Measurements from ENCODE around the gene UBE2J2. TPM values are rescaled to one million over a fixed set of nuclear protein-coding genes. Genes with fewer than 3 reads are reported as not detected.

UBE2J2 gene
- total and polyA plus RNA-seq, 2 experiments from 2014 or later = 47.1 to 70.2 TPM

GRCh38 chr1:1225913-1226312, 47.7 kb downstream of the UBE2J2 start:
- Histone ChIP-seq H3K4me1 (ENCODE audit: insufficient read depth) (peaks cover 3% of the 10 kb centered on the region), H3K27ac (ENCODE audit: low read depth) (no peak overlapping the region), H3K27me3 (ENCODE audit: insufficient read depth) (no peaks in the 10 kb centered on the region), H4K20me1 (replicated peaks; ENCODE audit: insufficient read depth) (peaks cover 5% of the 10 kb centered on the region; the same call in 1 of the 2 replicates), H3K9me2 (ENCODE audit: insufficient read depth) (no peaks in the 10 kb centered on the region), H3K79me2 (replicated peaks; ENCODE audit: insufficient read depth) (peaks cover 27% of the 10 kb centered on the region), H3K4me2 (no peak overlapping the region), H3K36me3 (ENCODE audit: insufficient read depth) (peaks cover 3% of the 10 kb centered on the region; the same call in 1 of the 2 replicates), H2AFZ (no peak overlapping the region), H3K4me3 (no peak overlapping the region), H3F3A (replicated peaks; ENCODE audit: low read depth) (0 out of 2 replicates have a peak, but pooled peaks cover 4% of the 10 kb centered on the region)
- TF ChIP-seq NANOG (IDR thresholded peaks at IDR 0.05; ENCODE audit: borderline replicate concordance) = no peak
- Mint-ChIP-seq H3K4me1 (peaks cover 4% of the 10 kb centered on the region), H3K27ac (0 out of 2 replicates have a peak overlapping the region, but pooled peaks have one; percentile 4), H3K36me3 (ENCODE audit: low read depth) (peaks cover 33% of the 10 kb centered on the region), H3K9me3 (no peaks in the 10 kb centered on the region; the same call in 2 of the 3 replicates), H3K27me3 (ENCODE audit: insufficient read depth, low read depth, poor library complexity) (peaks cover 9% of the 10 kb centered on the region), H3K4me3 (no peak overlapping the region)
- no peak for ATAC-seq
- no peak for DNase-seq (ENCODE audit: low spot score)

DNA sequence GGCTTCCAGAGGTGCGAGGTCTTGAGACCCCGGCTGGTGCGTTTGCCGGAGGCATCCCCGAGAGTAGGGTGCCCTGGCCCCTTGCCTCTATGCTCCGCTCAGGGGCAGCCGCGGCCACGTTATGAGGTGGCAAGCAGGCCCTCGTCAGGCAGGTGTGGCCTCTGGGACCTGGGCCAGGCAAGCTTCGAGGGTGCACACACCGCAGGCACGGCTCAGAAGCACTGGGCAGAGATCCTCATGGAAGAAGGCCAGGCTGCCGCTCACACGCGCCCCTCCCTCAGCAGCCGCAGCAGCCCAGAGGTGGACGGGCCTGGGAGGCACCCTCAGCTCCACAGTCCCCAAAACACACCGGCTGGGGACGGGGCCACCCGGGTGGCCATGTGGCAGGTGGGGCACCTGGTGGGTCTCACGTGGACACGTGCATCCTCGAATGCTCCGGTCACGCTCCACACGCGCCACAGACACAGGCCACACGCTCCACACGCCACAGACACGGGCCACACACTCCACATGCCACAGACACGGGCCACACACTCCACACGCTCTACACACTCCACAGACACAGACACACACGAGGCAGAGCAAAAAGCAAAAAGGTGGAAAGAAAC, 48.3 kb downstream of the UBE2J2 start:
- Mint-ChIP-seq H3K27me3 (ENCODE audit: insufficient read depth, low read depth, poor library complexity) (peaks cover 9% of the 10 kb centered on the region), H3K4me3 (no peak overlapping the region), H3K9me3 (no peaks in the 10 kb centered on the region; the same call in 2 of the 3 replicates), H3K36me3 (ENCODE audit: low read depth) (peaks cover 38% of the 10 kb centered on the region), H3K27ac (0 out of 2 replicates have a peak overlapping the region, but pooled peaks have one; percentile 4), H3K4me1 (no peaks in the 10 kb centered on the region)
- Histone ChIP-seq H3K27ac (ENCODE audit: low read depth) (no peak overlapping the region), H3K9me2 (ENCODE audit: insufficient read depth) (no peaks in the 10 kb centered on the region), H4K20me1 (replicated peaks; ENCODE audit: insufficient read depth) (peaks cover 5% of the 10 kb centered on the region; the same call in 1 of the 2 replicates), H3K4me3 (no peak overlapping the region), H3K4me1 (ENCODE audit: insufficient read depth) (no peaks in the 10 kb centered on the region), H3K36me3 (ENCODE audit: insufficient read depth) (peaks cover 3% of the 10 kb centered on the region; the same call in 1 of the 2 replicates), H3K27me3 (ENCODE audit: insufficient read depth) (no peaks in the 10 kb centered on the region), H3F3A (replicated peaks; ENCODE audit: low read depth) (no peaks in the 10 kb centered on the region), H3K79me2 (replicated peaks; ENCODE audit: insufficient read depth) (peaks cover 21% of the 10 kb centered on the region), H3K4me2 (no peak overlapping the region), H2AFZ (no peak overlapping the region)
- no peak for ATAC-seq
- no peak for DNase-seq (ENCODE audit: low spot score)
- TF ChIP-seq ZNF331 (CRISPR knock-in tag; IDR thresholded peaks at IDR 0.05; ENCODE audit: low read depth) = no peak

- TF ChIP-seq NANOG (IDR thresholded peaks at IDR 0.05; ENCODE audit: borderline replicate concordance) (no peak), ZNF114 (CRISPR knock-in tag; IDR thresholded peaks at IDR 0.05) (no peak)
- H3K9me2 ChIP-seq (ENCODE audit: insufficient read depth) = no peaks in the 10 kb centered on the region
- peaks cover 5% of the 10 kb centered on the region; the same call in 1 of the 2 replicates for H4K20me1 ChIP-seq (replicated peaks; ENCODE audit: insufficient read depth)
- Mint-ChIP-seq H3K27me3 (ENCODE audit: insufficient read depth, low read depth, poor library complexity) (peaks cover 11% of the 10 kb centered on the region), H3K27ac (no peak overlapping the region), H3K4me3 (no peak overlapping the region), H3K9me3 (no peaks in the 10 kb centered on the region; the same call in 2 of the 3 replicates), H3K36me3 (ENCODE audit: low read depth) (peaks cover 32% of the 10 kb centered on the region), H3K4me1 (no peaks in the 10 kb centered on the region)
- peaks cover 7% of the 10 kb centered on the region; the same call in 1 of the 2 replicates for H3K79me2 ChIP-seq (replicated peaks; ENCODE audit: insufficient read depth)
- H3K27ac ChIP-seq (ENCODE audit: low read depth) = no peak overlapping the region
- no peaks in the 10 kb centered on the region for H3K4me1 ChIP-seq (ENCODE audit: insufficient read depth)
- H3K36me3 ChIP-seq (ENCODE audit: insufficient read depth) = peaks cover 3% of the 10 kb centered on the region; the same call in 1 of the 2 replicates
- H2AFZ ChIP-seq = no peak overlapping the region
- no peaks in the 10 kb centered on the region for H3K27me3 ChIP-seq (ENCODE audit: insufficient read depth)
- H3F3A ChIP-seq (replicated peaks; ENCODE audit: low read depth) = no peaks in the 10 kb centered on the region
- DNase-seq (ENCODE audit: low spot score) = no peak
- ATAC-seq = no peak
- no peak overlapping the region for H3K4me2 ChIP-seq
- no peak overlapping the region for H3K4me3 ChIP-seq
Measured at GRCh38 chr1:1223891-1224290, 49.8 kb downstream of the UBE2J2 start.

- Histone ChIP-seq H3K36me3 (ENCODE audit: insufficient read depth) (peaks cover 3% of the 10 kb centered on the region; the same call in 1 of the 2 replicates), H3K27ac (ENCODE audit: low read depth) (no peak overlapping the region), H3K9me2 (ENCODE audit: insufficient read depth) (no peaks in the 10 kb centered on the region), H3K4me2 (no peak overlapping the region), H3F3A (replicated peaks; ENCODE audit: low read depth) (no peaks in the 10 kb centered on the region), H2AFZ (no peak overlapping the region), H3K27me3 (ENCODE audit: insufficient read depth) (no peaks in the 10 kb centered on the region), H4K20me1 (replicated peaks; ENCODE audit: insufficient read depth) (peaks cover 5% of the 10 kb centered on the region; the same call in 1 of the 2 replicates), H3K4me3 (no peak overlapping the region), H3K4me1 (ENCODE audit: insufficient read depth) (no peaks in the 10 kb centered on the region), H3K79me2 (replicated peaks; ENCODE audit: insufficient read depth) (0 out of 2 replicates have a peak, but pooled peaks cover under 1% of the 10 kb centered on the region)
- Mint-ChIP-seq H3K36me3 (ENCODE audit: low read depth) (peaks cover 33% of the 10 kb centered on the region), H3K4me1 (no peaks in the 10 kb centered on the region), H3K9me3 (no peaks in the 10 kb centered on the region; the same call in 2 of the 3 replicates), H3K4me3 (no peak overlapping the region), H3K27me3 (ENCODE audit: insufficient read depth, low read depth, poor library complexity) (peaks cover 11% of the 10 kb centered on the region), H3K27ac (no peak overlapping the region)
- ATAC-seq (no peak), DNase-seq (ENCODE audit: low spot score) (no peak)
- no peak for TF ChIP-seq CREB1 (CRISPR knock-in tag; IDR thresholded peaks at IDR 0.05; ENCODE audit: low read depth)
- no peak for TF ChIP-seq ZNF331 (CRISPR knock-in tag; IDR thresholded peaks at IDR 0.05; ENCODE audit: low read depth)
- TF ChIP-seq STAT1 (IDR thresholded peaks at IDR 0.05; ENCODE audit: unreplicated experiment) = no peak
- no peak for TF ChIP-seq EZH2 (IDR thresholded peaks at IDR 0.05; ENCODE audit: low read depth, unreplicated experiment)
- no peak for TF ChIP-seq ZNF114 (CRISPR knock-in tag; IDR thresholded peaks at IDR 0.05)
Measured at GRCh38 chr1:1223321-1223720, 50.3 kb downstream of the UBE2J2 start.

Measured in GM23338 (cell line).